Cardiac septum (tissue), 1 donor: ENCODE measurements around the gene DVL2. TPM values are rescaled to one million over a fixed set of nuclear protein-coding genes. Genes with fewer than 3 reads are reported as not detected.

Source experiments
- DNase-seq: peaks from one replicate; pipeline ENCODE4 v3.0.0-alpha.2; 2020; ENCODE audit warnings: low spot score
- intact Hi-C: fragments of 100-400 bp; cut with DNase I; formaldehyde crosslinking; loops from one replicate; pipeline ENCODE4 v1.14.0; 2022
- total RNA-seq: library from RNA; stranded (reverse); fragmentation: NEBNext Ultra II Directional; extraction: Animal tissue kit (Norgen Biotek cat#: 25700); gene quantifications from one replicate; pipeline ENCODE4 v1.2.1, GENCODE V29; 2021
- donor health status: DM: no; HTN: no; CAD: no.

The DVL2 gene
- total RNA-seq, 1 donor from 2014 or later, result 22.5 TPM

GRCh38 chr17:7208754-7209460 lies 25.4 kb downstream of the DVL2 start:
- no peak for DNase-seq
- intact Hi-C loops, result no loop called here

GRCh38 chr17:7208027-7208571 lies 26.2 kb downstream of the DVL2 start:
- peak; percentile 73 for DNase-seq
- intact Hi-C loops, result no loop called here

GRCh38 chr17:7207120-7208001 lies 27.0 kb downstream of the DVL2 start:
- intact Hi-C loops, result no loop called here
- no peak for DNase-seq

GRCh38 chr17:7205561-7205960 lies 28.8 kb downstream of the DVL2 start:
- no peak for DNase-seq
- intact Hi-C loops, result no loop called here

- intact Hi-C loops, result no loop called here
- DNase-seq, result peak; percentile 90
Measured at GRCh38 chr17:7204828-7205461, 29.4 kb downstream of the DVL2 start.

GRCh38 chr17:7204336-7204735 lies 30.0 kb downstream of the DVL2 start:
- intact Hi-C loops, result no loop called here
- no peak for DNase-seq

- intact Hi-C loops, result no loop called here
- DNase-seq, result no peak
Measured at GRCh38 chr17:7203391-7203790, 30.9 kb downstream of the DVL2 start.

GRCh38 chr17:7196651-7197401 lies 37.5 kb downstream of the DVL2 start:
- intact Hi-C loops, result no loop called here
- no peak for DNase-seq

- intact Hi-C loops, result no loop called here
- no peak for DNase-seq
Measured at GRCh38 chr17:7195971-7196370, 38.3 kb downstream of the DVL2 start.

GRCh38 chr17:7192271-7192937 lies 41.9 kb downstream of the DVL2 start:
- DNase-seq, result no peak
- intact Hi-C loops, result no loop called here

- intact Hi-C loops, result no loop called here
- DNase-seq, result no peak
Measured at GRCh38 chr17:7191571-7192270, 42.6 kb downstream of the DVL2 start.

- DNase-seq, result no peak
- intact Hi-C loops, result no loop called here
Measured at GRCh38 chr17:7191069-7191468, 43.2 kb downstream of the DVL2 start.

GRCh38 chr17:7190276-7190917 lies 43.9 kb downstream of the DVL2 start:
- intact Hi-C loops, result no loop called here
- DNase-seq, result no peak

- intact Hi-C loops, result no loop called here
- no peak for DNase-seq
Measured at GRCh38 chr17:7186241-7186640, 48.1 kb downstream of the DVL2 start.

- DNase-seq, result no peak
- intact Hi-C loops, result no loop called here
Measured at GRCh38 chr17:7184647-7185046, 49.7 kb downstream of the DVL2 start.

- intact Hi-C loops, result no loop called here
Measured at GRCh38 chr17:7184091-7184488, 50.2 kb downstream of the DVL2 start.

GRCh38 chr17:7183433-7184090 lies 50.8 kb downstream of the DVL2 start:
- intact Hi-C loops, result no loop called here
- DNase-seq, result no peak

More at GRCh38 chr17:7184091-7184488, 50.2 kb downstream of the DVL2 start:
- DNase-seq, result no peak
